ENCODE measurements around the gene C17orf67. TPM values are rescaled to one million over a fixed set of nuclear protein-coding genes. Genes with fewer than 3 reads are reported as not detected.

The C17orf67 gene
- polyA plus RNA-seq, 1 donor (not counting 4 experiments of a cell fraction or from before 2014, with no cell fraction given), result 0.46 TPM

- no peaks in the 10 kb centered on the region for H3K79me2 ChIP-seq (ENCODE audit: control insufficient read depth, insufficient read depth, low read length)
- no peak for TF ChIP-seq EZH2 (IDR thresholded peaks at IDR 0.05; ENCODE audit: low read length)
- TF ChIP-seq, protein P1, sequence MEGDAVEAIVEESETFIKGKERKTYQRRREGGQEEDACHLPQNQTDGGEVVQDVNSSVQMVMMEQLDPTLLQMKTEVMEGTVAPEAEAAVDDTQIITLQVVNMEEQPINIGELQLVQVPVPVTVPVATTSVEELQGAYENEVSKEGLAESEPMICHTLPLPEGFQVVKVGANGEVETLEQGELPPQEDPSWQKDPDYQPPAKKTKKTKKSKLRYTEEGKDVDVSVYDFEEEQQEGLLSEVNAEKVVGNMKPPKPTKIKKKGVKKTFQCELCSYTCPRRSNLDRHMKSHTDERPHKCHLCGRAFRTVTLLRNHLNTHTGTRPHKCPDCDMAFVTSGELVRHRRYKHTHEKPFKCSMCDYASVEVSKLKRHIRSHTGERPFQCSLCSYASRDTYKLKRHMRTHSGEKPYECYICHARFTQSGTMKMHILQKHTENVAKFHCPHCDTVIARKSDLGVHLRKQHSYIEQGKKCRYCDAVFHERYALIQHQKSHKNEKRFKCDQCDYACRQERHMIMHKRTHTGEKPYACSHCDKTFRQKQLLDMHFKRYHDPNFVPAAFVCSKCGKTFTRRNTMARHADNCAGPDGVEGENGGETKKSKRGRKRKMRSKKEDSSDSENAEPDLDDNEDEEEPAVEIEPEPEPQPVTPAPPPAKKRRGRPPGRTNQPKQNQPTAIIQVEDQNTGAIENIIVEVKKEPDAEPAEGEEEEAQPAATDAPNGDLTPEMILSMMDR (optimal IDR thresholded peaks at IDR 0.05 in 1 of 3, IDR thresholded peaks at IDR 0.05 in 1 of 3, conservative IDR thresholded peaks at IDR 0.05 in 1 of 3; ENCODE audit: extremely low read depth in 1 of 3, insufficient read depth in 2 of 3, low read length in 3 of 3), result no peak
- no peak overlapping the region for H2AFZ ChIP-seq (ENCODE audit: control insufficient read depth, low read length)
- H3K4me2 ChIP-seq (ENCODE audit: control insufficient read depth, extremely low read depth, insufficient read depth, low read depth, low read length), result no peak overlapping the region
- no peaks in the 10 kb centered on the region for H3K9me1 ChIP-seq (ENCODE audit: control insufficient read depth, extremely low read depth, insufficient read depth, low read length)
- no peak overlapping the region for H3K27ac ChIP-seq (ENCODE audit: control insufficient read depth, insufficient read depth, low read length)
- H3K4me3 ChIP-seq (ENCODE audit: control insufficient read depth in 2 of 3, extremely low read depth in 1 of 3, insufficient read depth in 2 of 3, low read depth in 1 of 3, low read length in 3 of 3), result no peak overlapping the region
- peaks cover 38% of the 10 kb centered on the region for H3K4me1 ChIP-seq (ENCODE audit: control insufficient read depth, extremely low read depth, insufficient read depth, low read length)
- dilution Hi-C loops (cut with MboI; ENCODE audit: extremely low pct_ligation_motif_present, low sequenced_read_pairs), result no loop called here
- H3K27me3 ChIP-seq (ENCODE audit: control insufficient read depth, extremely low read depth, insufficient read depth, low read length), result no peaks in the 10 kb centered on the region
- no peaks in the 10 kb centered on the region for H4K20me1 ChIP-seq (ENCODE audit: control insufficient read depth, extremely low read depth, insufficient read depth, low read length)
- no peaks in the 10 kb centered on the region for H3K36me3 ChIP-seq (ENCODE audit: control insufficient read depth in 2 of 2, extremely low read depth in 1 of 2, insufficient read depth in 2 of 2, low read length in 2 of 2)
- FAIRE-seq (no peak), DNase-seq (ENCODE audit: low read depth, low spot score) (no peak)
- no peak overlapping the region for H3K9ac ChIP-seq (ENCODE audit: control insufficient read depth, extremely low read depth, insufficient read depth, low read length)
- H3K9me3 ChIP-seq (ENCODE audit: control insufficient read depth, low read depth, low read length), result no peaks in the 10 kb centered on the region
Measured at GRCh38 chr17:56782338-56782737, 51.4 kb downstream of the C17orf67 start.

- Histone ChIP-seq H3K27ac (ENCODE audit: control insufficient read depth, insufficient read depth, low read length) (no peak overlapping the region), H3K4me1 (ENCODE audit: control insufficient read depth, extremely low read depth, insufficient read depth, low read length) (peaks cover 35% of the 10 kb centered on the region), H3K36me3 (ENCODE audit: control insufficient read depth in 2 of 2, extremely low read depth in 1 of 2, insufficient read depth in 2 of 2, low read length in 2 of 2) (no peaks in the 10 kb centered on the region), H3K4me2 (ENCODE audit: control insufficient read depth, extremely low read depth, insufficient read depth, low read depth, low read length) (no peak overlapping the region), H3K9me3 (ENCODE audit: control insufficient read depth, low read depth, low read length) (no peaks in the 10 kb centered on the region), H3K4me3 (ENCODE audit: control insufficient read depth in 2 of 3, extremely low read depth in 1 of 3, insufficient read depth in 2 of 3, low read depth in 1 of 3, low read length in 3 of 3) (no peak overlapping the region), H3K27me3 (ENCODE audit: control insufficient read depth, extremely low read depth, insufficient read depth, low read length) (no peaks in the 10 kb centered on the region), H4K20me1 (ENCODE audit: control insufficient read depth, extremely low read depth, insufficient read depth, low read length) (no peaks in the 10 kb centered on the region), H3K9ac (ENCODE audit: control insufficient read depth, extremely low read depth, insufficient read depth, low read length) (no peak overlapping the region), H3K79me2 (ENCODE audit: control insufficient read depth, insufficient read depth, low read length) (no peaks in the 10 kb centered on the region), H3K9me1 (ENCODE audit: control insufficient read depth, extremely low read depth, insufficient read depth, low read length) (no peaks in the 10 kb centered on the region), H2AFZ (ENCODE audit: control insufficient read depth, low read length) (no peak overlapping the region)
- no peak for DNase-seq (ENCODE audit: low read depth, low spot score)
- FAIRE-seq, result no peak
- dilution Hi-C loops (cut with MboI; ENCODE audit: extremely low pct_ligation_motif_present, low sequenced_read_pairs), result no loop called here
- TF ChIP-seq EZH2 (IDR thresholded peaks at IDR 0.05; ENCODE audit: low read length), result no peak
- TF ChIP-seq, protein P1 (optimal IDR thresholded peaks at IDR 0.05 in 1 of 3, IDR thresholded peaks at IDR 0.05 in 1 of 3, conservative IDR thresholded peaks at IDR 0.05 in 1 of 3; ENCODE audit: extremely low read depth in 1 of 3, insufficient read depth in 2 of 3, low read length in 3 of 3), result no peak
Measured at GRCh38 chr17:56781906-56782305, 51.8 kb downstream of the C17orf67 start.

Data from keratinocyte (primary cell).